GM23338 (cell line): Measurements from ENCODE around the gene DOCK4.

Experiments
- EZH2 ChIP-seq: fragments of 200-600 bp; sonication (generic); IDR thresholded peaks from one replicate; pipeline ENCODE4 v1.8.0; 2017; ENCODE audit warnings: antibody characterized with exemption, mild to moderate bottlenecking, low read depth; ENCODE audit not compliant: unreplicated experiment
- EZH2phosphoT487 ChIP-seq: fragments of 200-600 bp; sonication (generic); IDR thresholded peaks from one replicate; pipeline ENCODE4 v1.8.1; 2018; ENCODE audit warnings: antibody characterized with exemption; ENCODE audit not compliant: unreplicated experiment
- POLR2AphosphoS5 ChIP-seq: IDR thresholded peaks from 2 replicates; pipeline ENCODE4 v1.6.1; 2016; ENCODE audit warnings: antibody characterized with exemption, low read depth
- TF ChIP-seq, protein P1 (sequence below), 2 experiments: fragments of 200-600 bp in 1 of 2; sonication (generic) in 1 of 2; conservative IDR thresholded peaks; 2 replicates each; pipeline versions ENCODE4 v1.5.1 to v1.6.1; 2016 to 2017; ENCODE audit warnings: antibody characterized with exemption in 2 of 2, low read depth in 2 of 2, mild to moderate bottlenecking in 2 of 2, moderate library complexity in 1 of 2

DNA sequence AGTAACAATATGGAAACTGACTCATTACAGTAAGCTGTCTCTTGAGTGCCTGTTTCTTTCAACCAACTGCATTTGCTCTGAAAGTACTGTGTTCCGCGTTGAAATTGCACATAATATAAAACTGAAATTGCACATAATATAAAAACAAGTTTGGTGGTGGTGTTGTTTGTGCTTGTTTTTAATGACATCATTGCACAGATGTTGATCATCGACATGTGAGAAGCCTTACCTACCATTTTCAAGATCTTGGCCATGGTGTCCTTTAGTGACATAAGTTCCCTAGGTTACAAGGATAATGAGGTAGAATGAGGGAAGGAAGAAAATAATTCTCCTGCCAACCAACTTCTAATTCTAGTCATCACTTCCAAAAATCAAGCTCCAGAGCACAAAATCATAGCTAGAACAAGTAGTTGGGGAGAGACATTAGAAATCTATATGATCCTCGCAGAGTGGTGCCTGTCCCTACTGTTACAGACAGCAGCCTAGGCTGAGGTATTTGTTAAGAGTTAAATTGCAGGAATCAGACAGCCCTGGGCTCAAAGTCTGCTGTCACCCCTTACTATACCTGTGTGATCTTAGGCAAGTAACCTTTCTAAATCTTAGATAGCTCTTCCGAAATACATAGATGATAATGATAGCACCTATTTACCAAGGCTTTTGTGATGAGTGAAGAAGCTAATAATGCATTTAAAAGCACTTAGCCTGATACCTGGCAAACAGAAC lies 29.3 kb downstream of the DOCK4 start:
- TF ChIP-seq, protein P1, sequence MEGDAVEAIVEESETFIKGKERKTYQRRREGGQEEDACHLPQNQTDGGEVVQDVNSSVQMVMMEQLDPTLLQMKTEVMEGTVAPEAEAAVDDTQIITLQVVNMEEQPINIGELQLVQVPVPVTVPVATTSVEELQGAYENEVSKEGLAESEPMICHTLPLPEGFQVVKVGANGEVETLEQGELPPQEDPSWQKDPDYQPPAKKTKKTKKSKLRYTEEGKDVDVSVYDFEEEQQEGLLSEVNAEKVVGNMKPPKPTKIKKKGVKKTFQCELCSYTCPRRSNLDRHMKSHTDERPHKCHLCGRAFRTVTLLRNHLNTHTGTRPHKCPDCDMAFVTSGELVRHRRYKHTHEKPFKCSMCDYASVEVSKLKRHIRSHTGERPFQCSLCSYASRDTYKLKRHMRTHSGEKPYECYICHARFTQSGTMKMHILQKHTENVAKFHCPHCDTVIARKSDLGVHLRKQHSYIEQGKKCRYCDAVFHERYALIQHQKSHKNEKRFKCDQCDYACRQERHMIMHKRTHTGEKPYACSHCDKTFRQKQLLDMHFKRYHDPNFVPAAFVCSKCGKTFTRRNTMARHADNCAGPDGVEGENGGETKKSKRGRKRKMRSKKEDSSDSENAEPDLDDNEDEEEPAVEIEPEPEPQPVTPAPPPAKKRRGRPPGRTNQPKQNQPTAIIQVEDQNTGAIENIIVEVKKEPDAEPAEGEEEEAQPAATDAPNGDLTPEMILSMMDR (conservative IDR thresholded peaks at IDR 0.05; ENCODE audit: low read depth in 2 of 2) = no peak
- TF ChIP-seq EZH2 = no peak
- no peak for TF ChIP-seq EZH2phosphoT487
- no peak for TF ChIP-seq POLR2AphosphoS5
